ENCODE data around the gene MLLT10.
"Not testable (repeated sequence)": the region's sequence is repeated elsewhere in the genome, so short reads cannot be mapped to it uniquely, and the experiment has no call there.

Gene MLLT10

DNA sequence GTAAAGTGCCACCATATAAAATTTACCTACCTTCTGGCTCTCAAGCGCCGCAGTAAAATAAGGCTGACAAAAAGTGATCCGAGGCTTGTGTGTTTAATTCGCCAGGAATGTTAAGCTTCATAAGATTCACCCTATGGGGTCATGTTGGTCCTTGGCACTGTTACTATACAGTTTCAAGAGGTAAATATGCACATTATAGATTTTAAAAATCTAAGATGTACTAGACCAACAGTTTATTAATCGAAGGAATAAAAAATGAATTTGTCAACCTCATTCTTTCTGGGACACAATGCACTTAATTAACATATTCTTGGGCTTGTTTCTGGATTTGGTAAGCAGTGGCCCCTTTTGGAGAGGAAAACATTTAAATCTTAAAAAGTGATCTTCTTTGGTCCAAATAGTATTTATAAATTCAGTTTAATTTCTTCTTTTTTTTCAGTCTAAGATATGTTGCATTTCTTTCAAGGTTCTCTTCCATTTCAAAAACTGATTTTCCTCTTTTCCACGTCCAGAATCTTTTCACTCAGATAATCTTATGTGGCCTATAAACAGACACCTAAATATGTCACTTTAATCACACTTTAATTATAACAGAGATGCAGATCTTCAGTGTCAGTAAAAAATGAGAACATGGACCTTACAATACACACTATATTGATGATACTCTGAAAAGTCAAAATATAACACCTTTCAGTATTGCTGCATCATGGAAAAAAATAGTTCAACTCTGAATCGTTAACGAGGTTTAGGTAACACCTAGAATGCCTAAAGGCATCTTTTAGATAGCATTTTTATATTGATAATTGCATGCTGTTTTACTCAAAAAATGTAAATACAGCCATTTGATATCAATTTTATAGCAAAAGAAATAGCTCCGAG, 4.8 kb upstream of the MLLT10 start:
- DNase-seq: no peak

DNA sequence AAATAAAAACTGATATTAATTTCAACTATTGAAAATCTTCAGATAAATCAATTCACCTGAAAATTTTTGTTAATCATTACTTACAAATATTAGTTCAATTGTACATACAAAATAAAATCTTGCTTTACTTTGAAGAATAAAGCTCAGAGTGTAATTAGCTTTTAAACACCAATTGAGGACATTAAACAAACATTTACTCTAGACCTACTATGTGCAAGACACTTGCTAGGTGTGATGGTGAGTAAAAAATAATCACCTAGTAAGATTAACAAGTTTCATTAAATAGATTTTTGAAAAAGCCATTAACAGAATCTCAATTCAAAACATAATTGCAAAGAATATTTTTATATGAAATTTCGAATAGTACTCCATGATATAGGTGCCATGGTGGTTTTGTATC, 3.9 kb upstream of the MLLT10 start:
- no peak for DNase-seq

DNA sequence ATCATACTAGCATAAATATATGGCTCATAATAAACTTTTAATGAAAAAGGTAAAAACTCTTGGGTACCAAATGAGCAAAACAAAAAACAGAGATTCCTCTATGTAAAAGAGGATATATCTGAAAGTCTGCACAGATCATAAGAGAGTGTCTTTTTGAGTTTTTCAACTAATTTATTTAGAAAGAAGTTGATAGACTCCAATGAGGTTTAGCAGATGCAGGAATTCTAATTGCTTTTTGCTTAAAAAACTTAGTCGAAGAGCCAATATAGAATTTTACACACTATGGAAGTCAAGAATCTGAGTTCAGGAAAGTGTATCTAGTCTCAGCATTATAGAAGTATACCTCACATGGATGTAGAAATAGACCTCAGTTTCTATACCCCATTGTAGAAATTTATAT, 3.4 kb upstream of the MLLT10 start:
- DNase-seq: no peak

DNA sequence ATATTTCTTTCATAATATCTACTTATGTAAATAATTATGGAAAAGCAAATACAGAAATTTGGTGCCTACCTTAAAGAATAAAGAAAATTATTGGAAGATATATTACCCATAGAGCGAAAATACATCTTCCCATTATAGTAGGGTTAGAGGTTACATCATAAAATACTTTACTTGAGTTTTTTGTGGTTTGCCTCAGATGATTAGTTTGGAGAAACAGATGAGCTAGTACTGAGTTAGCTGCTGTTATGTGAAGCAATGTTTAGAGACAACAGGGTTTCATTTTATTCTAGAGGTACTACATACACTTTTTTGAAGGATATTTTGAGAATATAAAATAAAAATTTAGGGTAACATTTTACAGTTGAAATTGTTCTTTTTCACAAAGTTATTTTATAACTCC, 2.9 kb upstream of the MLLT10 start:
- DNase-seq: no peak

DNA sequence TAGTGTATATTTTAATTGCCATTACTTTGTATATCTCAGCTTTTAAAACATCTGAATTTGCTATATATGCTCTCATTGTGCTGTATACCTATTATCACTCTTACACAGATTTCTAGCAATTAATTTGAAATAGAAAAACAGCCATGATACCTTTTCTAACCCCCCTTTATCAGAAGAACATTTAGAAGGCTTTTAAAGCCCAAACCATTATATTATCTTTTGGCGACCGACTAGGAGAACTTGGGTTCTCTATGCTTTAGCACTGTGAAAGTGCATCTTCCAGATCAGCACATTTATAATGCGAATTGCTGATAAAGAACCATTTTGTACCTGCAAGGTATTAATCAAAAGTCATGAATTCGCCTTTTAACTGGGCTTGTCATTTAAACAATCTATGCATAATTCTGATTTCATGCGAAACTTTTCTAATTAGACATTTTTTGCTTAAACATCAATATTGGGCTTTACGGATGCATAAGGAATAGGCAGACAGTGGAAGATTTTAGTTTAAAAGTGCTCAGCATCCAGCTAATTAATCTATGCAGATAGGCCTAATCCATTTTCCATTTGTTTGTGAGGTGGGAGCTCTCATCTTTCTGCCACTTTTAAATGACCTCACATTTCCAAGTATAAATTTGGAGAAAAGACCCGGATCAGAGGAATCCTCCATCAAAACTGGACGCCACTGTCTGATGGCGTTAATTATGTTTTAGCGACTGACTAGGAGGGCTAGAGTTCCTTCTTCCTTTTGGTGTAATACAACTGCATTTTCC, 1.2 kb upstream of the MLLT10 start:
- DNase-seq: no peak

DNA sequence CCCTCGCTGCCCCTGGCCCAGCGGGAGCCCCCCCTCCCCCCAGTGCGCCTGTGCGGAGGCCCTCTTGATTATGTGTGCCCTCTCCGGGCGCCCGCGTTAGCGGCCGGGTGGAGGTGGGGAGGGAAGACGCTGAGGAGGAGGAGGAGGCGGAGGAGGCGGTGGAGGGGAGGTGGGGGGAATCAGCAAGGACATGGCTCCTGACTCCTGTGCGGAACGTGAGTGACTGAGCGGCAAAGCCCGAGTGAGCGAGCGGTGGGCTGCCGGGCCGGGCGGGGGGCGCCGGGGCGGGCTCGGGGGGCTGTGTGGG, 201 bp downstream of the MLLT10 start:
- no peak for DNase-seq

DNA sequence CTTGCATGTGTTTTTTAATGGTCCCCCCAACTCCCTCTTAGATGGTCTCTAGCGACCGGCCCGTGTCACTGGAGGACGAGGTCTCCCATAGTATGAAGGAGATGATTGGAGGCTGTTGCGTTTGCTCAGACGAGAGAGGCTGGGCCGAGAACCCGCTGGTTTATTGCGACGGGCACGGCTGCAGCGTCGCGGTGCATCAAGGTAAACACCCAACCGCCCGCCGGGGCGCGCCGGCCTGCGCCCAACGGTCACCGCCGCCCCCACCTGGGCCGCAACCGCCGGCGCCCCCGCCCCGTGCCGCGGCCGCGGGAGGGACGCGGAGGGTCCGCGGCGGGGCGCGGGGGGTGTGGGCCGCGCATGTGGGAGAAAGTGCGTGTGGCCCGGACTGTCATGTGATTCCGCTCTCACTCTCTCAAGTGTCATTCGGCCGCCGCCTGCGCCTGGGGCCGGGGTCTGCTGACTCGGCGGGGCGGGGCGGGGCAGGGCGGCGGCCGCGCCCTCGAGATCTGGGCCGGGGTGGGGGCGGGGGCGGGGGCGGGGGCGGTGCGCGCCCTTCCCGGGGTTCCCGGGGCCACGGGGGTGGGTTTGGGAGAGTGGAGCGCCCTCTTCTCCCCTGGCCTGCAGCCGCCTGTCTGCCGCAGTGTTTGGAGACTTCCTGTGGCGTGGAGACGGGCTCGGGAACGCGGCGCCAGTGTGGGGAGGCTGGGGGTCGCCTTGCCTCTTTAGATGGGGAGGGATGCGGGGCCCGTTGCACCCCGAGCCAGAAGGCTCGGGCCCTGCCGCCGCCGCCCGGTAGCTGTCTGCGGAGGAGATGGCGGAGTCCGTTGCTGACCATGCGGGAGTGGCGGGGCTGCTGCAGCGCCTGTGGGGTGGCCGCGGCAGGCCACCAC, 817 bp downstream of the MLLT10 start:
- no peak for DNase-seq

DNA sequence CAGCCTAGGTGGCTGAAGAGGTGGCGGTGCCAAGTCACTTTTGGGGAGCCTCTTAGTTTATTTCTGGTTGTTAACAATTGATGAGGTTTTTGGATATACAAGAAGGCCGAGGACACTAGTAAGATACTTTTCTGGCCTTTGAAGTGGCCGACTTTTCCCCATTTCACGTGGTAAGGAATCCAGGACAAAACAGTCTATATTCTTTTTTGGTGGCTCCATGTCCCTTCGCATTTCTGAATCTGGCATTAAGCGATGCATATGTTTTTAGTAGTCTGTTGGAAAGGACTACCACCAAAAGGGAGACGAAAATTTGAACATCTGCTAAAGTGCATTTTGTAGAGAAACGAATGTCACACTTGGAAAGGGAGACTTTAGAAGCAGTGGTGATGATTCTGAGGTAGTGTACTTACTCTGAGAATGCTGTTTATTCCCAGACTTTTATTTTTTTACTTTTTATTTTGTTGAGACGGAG, 1.5 kb downstream of the MLLT10 start:
- DNase-seq: no peak

DNA sequence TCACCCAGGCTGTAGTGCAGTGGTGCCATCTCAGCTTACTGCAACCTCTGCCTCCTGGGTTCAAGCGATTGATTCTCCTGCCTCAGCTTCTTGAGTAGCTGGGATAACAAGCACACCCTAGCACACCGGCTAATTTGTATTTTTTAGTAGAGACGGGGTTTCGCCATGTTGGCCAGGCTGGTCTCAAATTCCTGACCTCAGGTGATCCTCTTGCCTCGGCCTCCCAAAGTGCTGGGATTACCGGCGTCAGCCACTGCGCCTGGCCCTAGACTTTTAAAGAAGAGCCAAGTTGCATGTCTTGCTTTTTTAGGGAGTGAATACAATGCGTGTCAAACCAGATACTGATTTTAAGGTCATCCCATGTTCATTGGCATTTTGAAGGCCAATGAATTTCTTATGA, 1.9 kb downstream of the MLLT10 start:
- not testable (repeated sequence) for DNase-seq

DNA sequence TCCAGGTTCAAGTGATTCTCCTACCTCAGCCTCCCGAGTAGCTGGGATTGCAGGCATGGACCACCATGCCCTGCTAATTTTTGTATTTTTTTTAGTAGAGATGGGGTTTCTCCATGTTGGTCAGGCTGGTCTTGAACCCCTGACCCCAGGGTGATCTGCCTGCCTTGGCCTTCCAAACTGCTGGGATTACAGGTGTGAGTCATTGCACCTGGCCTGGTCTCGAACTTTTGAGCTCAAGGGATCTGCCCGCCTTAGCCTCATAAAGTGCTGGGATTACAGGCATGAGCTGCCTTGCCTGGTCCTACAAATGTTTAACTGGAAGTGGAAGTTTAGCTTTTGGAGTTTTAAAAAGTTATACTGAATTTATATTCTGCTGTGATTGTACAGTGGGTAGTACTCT, 2.8 kb downstream of the MLLT10 start:
- no peak for DNase-seq

DNA sequence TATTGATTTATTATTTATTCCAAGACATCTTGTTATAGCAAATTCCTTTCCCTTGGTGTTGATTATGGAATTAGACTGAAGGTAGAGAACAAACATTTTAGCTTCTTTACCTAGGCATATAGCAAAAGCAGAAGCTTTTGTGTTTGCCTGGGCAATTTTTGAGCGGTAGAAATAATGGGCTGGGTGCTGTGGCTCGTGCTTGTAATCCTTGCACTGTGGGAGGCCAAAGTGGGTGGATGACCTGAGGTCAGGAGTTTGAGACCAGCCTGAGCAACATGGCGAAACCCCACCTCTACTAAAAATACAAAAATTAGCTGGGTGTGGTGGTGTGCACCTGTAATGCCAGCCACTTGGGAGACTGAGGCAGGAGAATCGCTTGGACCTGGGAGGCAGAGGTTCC, 6.7 kb downstream of the MLLT10 start:
- DNase-seq: not testable (repeated sequence)

DNA sequence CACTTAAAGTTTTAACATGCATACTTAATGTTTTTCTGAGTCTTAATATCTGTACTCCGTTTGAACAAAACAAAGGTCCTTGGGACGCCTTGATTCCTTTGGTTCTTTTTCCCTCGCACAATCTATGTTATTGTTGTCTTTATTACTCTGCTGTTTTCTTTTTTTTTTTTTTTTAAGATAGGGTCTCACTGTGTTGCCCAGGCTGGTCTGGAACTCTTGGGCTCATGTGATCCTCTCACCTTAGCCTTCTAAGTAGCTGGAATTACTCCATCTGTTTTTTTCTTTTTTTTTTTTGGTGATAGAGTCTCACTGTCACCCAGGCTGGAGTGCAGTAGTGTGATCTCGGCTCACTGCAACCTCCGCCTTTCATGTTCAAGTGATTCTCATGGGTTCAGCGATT, 13.2 kb downstream of the MLLT10 start:
- DNase-seq: no peak

DNA sequence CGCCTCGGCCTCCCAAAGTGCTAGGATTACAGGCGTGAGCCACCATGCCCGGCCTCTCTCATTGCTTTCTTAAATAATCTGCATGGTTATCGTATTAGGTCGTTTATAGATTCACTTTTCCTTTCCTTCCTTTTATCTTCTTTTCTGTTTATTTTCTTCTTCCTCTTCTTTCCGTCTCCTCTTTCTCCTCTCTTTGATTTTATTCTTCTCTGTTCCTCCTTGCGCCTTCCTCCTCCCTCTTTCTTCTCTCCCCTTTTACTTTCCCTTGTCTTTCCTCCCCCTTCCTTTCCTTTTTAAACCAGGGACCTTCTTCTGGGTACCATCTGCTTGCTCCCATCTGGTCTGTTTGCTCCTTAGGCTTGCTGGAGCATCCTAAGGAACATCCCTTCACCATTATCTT, 18.6 kb downstream of the MLLT10 start:
- DNase-seq: no peak

DNA sequence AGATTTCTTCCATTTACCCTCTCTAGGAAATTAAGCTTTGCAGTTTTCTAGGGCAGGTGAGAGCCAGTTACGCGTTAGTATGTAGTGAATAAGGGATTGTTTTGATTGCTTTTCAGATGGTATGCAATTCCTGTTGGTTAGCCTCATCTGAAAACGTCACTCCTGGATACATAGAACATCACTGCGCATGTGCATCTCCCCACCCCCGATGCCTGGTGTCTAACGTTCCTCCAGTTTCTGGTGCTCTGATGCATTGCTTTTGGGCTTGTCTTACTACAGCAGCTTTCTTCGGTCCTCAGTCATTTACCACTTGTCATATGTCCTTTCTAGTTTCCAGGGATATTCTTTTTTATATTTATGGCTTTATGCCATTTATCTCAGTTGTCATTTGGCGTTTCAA, 22.5 kb downstream of the MLLT10 start:
- no peak for DNase-seq

DNA sequence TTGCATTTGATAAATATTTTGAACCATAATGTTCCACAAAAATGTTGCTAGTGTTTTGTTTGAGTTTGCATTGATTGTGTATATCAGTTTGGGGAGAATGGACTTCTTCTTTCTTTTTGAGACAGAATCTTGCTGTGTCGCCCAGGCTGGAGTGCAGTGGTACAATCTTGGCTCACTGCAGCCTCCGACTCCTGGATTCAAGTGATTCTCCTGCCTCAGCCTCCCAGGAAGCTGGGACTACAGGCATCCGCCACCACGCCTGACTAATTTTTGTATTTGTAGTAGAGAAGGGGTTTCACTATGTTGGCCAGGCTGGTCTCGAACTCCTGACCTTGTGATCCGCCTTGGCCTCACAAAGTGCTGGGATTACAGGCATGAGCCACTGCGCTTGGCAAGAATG, 25.0 kb downstream of the MLLT10 start:
- not testable (repeated sequence) for DNase-seq

DNA sequence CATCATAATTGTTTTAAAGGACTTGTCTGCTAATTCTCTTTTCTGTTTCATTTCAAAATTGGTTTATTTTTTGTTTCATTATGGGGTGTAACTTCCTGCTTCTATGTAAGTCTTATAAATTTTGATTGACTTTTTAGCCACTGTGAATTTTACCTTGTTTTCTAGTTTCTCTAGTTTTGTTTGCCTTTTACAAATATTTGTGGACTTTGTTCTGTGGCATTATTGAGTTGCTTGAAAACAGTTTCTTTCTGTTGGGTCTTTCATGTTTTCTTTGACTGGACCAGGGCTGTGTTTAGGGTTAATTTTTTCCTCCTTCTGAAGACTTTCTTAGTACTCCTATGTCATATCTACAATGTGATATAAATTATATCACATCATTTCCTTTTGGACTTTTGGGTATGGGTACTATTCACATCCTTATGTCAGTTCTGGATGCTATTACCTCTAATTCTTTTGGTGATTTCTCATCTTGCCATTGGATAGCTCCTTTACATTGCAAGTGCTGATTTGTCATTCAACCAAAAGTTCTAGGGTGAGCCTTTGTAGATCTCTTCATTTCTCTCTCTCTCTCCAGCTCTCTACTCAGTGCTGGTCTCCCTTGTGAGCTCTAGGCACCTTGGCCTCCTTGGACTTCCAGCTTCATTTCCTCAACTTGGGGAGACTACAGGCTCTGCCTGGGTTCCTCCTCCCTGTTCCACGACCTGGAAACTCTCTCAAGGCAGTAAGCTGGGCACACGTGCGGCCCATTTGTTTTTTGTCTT, 36.9 kb downstream of the MLLT10 start:
- DNase-seq: no peak

DNA sequence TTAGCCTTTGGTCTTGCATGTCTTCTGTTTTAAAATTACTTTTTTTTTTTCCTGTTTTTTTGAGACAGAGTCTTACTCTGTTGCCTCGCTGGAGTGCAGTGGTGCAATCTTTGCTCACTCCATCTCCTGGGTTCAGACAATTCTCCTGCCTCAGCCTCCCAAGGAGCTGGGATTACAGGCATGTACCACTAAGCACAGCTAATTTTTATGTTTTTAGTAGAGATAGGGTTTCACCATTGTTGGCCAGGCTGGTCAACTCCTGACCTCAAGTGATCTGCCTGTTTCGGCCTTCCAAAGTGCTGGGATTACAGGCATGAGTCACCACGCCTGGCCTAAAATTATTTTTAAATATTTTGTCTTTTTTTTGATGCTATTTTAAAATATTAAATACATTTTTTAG, 38.5 kb downstream of the MLLT10 start:
- no peak for DNase-seq

DNA sequence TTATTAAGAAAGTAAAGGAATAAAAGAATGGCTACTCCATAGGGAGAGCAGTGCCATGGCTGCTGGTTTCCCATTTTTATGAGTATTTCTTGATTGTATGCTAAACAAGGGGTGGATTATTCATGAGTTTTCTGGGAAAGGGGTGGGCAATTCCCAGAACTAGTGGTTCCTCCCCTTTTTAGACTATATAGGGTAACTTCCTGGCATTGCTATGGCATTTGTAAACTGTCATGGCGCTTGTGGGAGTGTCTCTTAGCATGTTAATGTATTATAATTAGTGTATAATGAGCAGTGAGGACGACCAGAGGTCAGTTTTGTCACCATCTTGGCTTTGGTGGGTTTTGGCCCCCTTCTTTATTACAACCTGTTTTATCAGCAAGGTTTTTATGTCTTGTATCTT, 40.5 kb downstream of the MLLT10 start:
- not testable (repeated sequence) for DNase-seq

DNA sequence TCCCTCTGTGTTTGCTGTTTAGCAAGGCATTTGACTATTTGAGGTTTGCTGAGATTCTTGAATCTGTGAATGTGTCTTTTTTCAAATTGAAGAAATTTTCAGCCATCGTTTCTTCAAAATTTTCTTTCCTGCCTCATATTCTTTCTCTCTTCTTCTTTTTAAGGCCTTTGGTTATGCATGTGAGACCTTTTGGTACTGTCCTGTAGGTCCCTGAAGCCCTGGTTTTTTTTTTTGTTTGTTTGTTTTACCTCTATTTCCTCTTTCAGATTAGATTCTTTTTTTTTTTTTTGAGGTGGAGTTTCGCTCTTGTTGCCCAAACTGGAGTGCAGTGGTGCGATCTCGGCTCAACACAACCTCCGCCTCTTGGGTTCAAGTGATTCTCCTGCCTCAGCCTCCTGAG, 45.3 kb downstream of the MLLT10 start:
- no peak for DNase-seq

DNA sequence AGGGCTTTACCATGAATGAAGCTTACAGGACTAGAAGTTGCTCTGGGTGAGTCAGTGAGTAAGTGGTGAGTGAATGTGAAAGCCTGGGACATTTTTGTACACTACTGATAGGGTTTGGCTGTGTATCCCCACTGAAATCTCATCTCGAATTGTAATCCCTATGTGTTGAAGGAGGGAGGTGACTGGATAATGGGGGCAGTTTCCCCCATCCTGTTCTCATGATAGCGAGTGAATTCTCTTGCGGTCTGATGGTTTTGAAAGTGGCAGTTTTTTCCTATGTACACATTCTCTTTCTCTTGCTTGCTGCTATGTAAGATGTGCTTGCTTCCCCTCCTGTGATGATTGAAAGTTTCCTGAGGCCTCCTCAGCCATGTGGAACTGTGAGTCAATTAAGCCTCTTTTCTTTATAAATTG, 47.4 kb downstream of the MLLT10 start:
- DNase-seq: not testable (repeated sequence)

DNA sequence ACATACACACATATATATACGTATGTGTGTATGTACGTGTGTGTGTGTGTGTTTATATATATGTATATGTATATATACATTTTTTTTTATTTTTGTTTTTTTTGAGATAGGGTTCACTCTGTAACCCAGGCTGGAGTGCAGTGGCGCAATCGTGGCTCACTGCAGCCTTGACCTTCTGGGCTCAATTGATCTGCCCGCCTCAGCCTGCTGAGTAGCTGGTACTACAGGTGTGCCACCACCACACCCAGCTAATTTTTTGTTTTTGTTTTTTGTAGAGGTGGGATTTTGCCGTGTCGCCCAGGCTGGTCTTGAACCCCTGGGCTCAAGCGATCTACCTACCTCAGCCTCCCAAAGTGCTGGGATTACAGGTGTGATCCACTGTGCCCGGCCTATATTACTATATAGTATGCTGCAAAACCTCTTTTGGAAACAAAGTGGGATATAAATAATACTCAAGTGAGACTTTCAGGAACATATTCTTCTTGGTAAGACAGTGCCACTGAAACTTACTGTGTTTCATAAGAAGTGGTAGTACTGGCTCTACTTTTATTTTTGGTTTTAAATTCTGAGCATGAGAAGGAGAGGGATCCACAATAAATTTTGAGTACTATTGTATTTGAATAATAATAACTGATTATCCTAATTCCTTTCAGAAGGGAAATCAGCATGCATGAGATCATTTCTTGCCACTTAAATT, 51.0 kb downstream of the MLLT10 start:
- no peak for DNase-seq

DNA sequence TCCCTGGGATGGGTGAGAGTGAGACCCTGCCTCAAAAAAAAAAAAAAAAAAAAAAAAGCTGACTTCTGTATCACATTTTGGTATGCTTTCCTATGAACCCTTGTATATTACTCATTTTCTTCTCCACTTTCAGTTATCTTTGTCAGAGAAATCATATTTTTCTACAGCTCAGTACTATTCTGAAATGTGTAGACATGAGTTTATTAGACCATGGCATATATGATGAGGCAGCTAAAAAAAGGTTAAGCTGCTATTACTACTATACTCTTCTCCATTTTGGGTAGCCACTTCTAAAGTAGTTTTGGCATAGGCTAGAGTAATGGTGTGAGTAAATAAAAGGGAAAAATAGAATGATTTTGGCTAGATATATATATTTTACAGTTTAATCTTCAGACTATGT, 53.4 kb downstream of the MLLT10 start:
- no peak for DNase-seq

Measured in cortex of kidney (tissue), 1 donor.